A673 (cell line): ENCODE results near the gene HECW1. TPM values are rescaled to one million over a fixed set of nuclear protein-coding genes. Genes with fewer than 3 reads are reported as not detected.

ENCODE experiments used
- BruUV-seq: library from RNA; stranded (reverse); fragments of 400-500 nt; replicated peaks from 2 replicates; lab custom pipeline; 2021; lab: Mats Ljungman, UMichigan
- CTCF ChIA-PET: fragments of 300-600 bp; sonication (Branson Sonifier 250); formaldehyde crosslinking; loops from one replicate; lab custom pipeline; 2022; ENCODE audit warnings: antibody characterized with exemption; lab: Charles Lee
- POLR2A ChIA-PET: fragments of 300-600 bp; sonication (Branson Sonifier 250); formaldehyde crosslinking; loops from one replicate; lab custom pipeline; 2022; ENCODE audit warnings: antibody characterized with exemption; ENCODE audit not compliant: low non-redundant PET; lab: Charles Lee
- DNase-seq: peaks from one replicate; pipeline ENCODE4 v3.0.0-alpha.2; 2015; ENCODE audit warnings: low spot score
- H3K27ac ChIP-seq: fragments of 200-600 bp; sonication (generic); 2 replicates; pipeline ENCODE4 v1.5.1; 2016; ENCODE audit warnings: mixed run types, low read depth, mild to moderate bottlenecking, mixed read lengths, antibody characterized with exemption, low read length; ENCODE audit not compliant: poor library complexity, severe bottlenecking
- H3K27me3 ChIP-seq: fragments of 200-600 bp; sonication (generic); replicated peaks from 2 replicates; pipeline ENCODE4 v1.6.1; 2017; ENCODE audit warnings: mixed run types, low read depth, mild to moderate bottlenecking, mixed read lengths, antibody characterized with exemption, low read length; ENCODE audit not compliant: insufficient read depth, poor library complexity
- H3K36me3 ChIP-seq: fragments of 200-600 bp; sonication (generic); 2 replicates; pipeline ENCODE4 v1.6.1; 2016; ENCODE audit warnings: mixed run types, mild to moderate bottlenecking, mixed read lengths, antibody characterized with exemption, low read length; ENCODE audit not compliant: insufficient read depth, poor library complexity, severe bottlenecking
- H3K4me1 ChIP-seq: fragments of 200-600 bp; sonication (generic); 2 replicates; pipeline ENCODE4 v1.6.1; 2017; ENCODE audit warnings: mixed run types, mild to moderate bottlenecking, mixed read lengths, antibody characterized with exemption, low read length; ENCODE audit not compliant: insufficient read depth, poor library complexity, severe bottlenecking
- H3K4me3 ChIP-seq: fragments of 200-600 bp; sonication (generic); 2 replicates; pipeline ENCODE4 v1.5.1; 2016; ENCODE audit warnings: low read depth, mixed run types, mild to moderate bottlenecking, mixed read lengths, low read length; ENCODE audit not compliant: poor library complexity, severe bottlenecking
- H3K9me3 ChIP-seq: fragments of 200-600 bp; sonication (generic); 2 replicates; pipeline ENCODE4 v1.6.1; 2016; ENCODE audit warnings: mixed run types, low read depth, mild to moderate bottlenecking, mixed read lengths, antibody characterized with exemption, low read length; ENCODE audit not compliant: poor library complexity, severe bottlenecking
- EZH2 ChIP-seq: fragments of 200-600 bp; sonication (generic); IDR thresholded peaks from 2 replicates; pipeline ENCODE4 v1.6.1; 2017; ENCODE audit warnings: borderline replicate concordance, low read depth, mild to moderate bottlenecking, mixed read lengths, antibody characterized with exemption, low read length; ENCODE audit not compliant: poor library complexity, severe bottlenecking
- intact Hi-C: fragments of 100-400 bp; cut with micrococcal nuclease; formaldehyde crosslinking; loops from one replicate; pipeline ENCODE4 v1.10.0; 2022; ENCODE audit not compliant: unreplicated experiment
- total RNA-seq: library from RNA; stranded (reverse); gene quantifications from 2 replicates; pipeline ENCODE4 v1.2.3, GENCODE V29; 2021
- TF ChIP-seq, protein P1 (sequence below): fragments of 300-800, 200-600 bp; sonication (generic); conservative IDR thresholded peaks from 2 replicates; pipeline ENCODE4 v1.5.1; 2017; ENCODE audit warnings: low read depth, mild to moderate bottlenecking, antibody characterized with exemption, low read length, moderate library complexity, mixed read lengths

HECW1 gene
- total RNA-seq, 1 experiment from 2014 or later, result 0.39 TPM

DNA sequence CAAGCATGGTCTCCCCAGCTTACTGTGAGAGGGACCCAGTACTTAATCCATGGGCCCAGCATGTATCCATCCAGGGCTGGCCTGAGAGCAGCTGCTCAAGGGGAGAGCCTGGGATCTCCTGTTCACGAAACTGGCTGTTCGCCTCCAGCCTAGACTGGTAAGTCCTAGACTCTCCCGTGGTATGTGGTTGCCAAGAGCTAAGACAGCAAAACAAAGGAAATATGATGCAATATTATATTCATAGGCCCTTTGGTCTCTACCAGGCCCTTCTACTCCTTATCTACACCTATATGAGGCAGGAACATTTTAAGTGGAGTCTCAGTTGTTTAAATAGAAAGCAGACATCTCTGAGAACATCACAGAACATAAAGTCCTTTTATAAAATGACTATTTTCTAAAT, 441.6 kb downstream of the HECW1 start:
- ChIA-PET POLR2A (no interaction called here), CTCF (no interaction called here)
- no TSS peak for BruUV-seq
- Histone ChIP-seq H3K4me3 (no peak overlapping the region), H3K4me1 (no peaks in the 10 kb centered on the region), H3K27ac (no peak overlapping the region), H3K9me3 (no peaks in the 10 kb centered on the region), H3K36me3 (no peaks in the 10 kb centered on the region), H3K27me3 (no peaks in the 10 kb centered on the region)
- intact Hi-C loops, result no loop called here
- no peak for DNase-seq
- no peak for TF ChIP-seq EZH2
- TF ChIP-seq, protein P1, sequence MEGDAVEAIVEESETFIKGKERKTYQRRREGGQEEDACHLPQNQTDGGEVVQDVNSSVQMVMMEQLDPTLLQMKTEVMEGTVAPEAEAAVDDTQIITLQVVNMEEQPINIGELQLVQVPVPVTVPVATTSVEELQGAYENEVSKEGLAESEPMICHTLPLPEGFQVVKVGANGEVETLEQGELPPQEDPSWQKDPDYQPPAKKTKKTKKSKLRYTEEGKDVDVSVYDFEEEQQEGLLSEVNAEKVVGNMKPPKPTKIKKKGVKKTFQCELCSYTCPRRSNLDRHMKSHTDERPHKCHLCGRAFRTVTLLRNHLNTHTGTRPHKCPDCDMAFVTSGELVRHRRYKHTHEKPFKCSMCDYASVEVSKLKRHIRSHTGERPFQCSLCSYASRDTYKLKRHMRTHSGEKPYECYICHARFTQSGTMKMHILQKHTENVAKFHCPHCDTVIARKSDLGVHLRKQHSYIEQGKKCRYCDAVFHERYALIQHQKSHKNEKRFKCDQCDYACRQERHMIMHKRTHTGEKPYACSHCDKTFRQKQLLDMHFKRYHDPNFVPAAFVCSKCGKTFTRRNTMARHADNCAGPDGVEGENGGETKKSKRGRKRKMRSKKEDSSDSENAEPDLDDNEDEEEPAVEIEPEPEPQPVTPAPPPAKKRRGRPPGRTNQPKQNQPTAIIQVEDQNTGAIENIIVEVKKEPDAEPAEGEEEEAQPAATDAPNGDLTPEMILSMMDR, result no peak

DNA sequence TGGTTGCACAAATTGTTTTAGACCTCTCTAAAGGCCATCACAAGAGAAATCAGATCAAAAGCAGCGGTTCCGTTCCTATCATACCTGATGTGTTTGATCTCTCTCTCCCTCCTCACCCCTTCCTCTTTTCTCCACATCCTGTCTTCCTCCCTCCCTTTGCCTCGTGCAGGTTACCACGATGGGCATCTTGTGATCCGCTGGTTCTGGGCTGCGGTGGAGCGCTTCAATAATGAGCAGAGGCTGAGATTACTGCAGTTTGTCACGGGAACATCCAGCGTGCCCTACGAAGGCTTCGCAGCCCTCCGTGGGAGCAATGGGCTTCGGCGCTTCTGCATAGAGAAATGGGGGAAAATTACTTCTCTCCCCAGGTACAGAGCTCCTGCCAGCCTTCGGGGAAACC, 442.0 kb downstream of the HECW1 start:
- DNase-seq, result no peak
- H3K4me3 ChIP-seq, result no peak overlapping the region
- no peaks in the 10 kb centered on the region for H3K27me3 ChIP-seq
- CTCF ChIA-PET, result no interaction called here
- no peaks in the 10 kb centered on the region for H3K36me3 ChIP-seq
- BruUV-seq, result no TSS peak
- H3K9me3 ChIP-seq, result no peaks in the 10 kb centered on the region
- intact Hi-C loops, result no loop called here
- TF ChIP-seq, protein P1, result no peak
- no peak overlapping the region for H3K27ac ChIP-seq
- POLR2A ChIA-PET, result no interaction called here
- no peaks in the 10 kb centered on the region for H3K4me1 ChIP-seq

- DNase-seq, result no peak
- no TSS peak for BruUV-seq
- Histone ChIP-seq H3K27ac (no peak overlapping the region), H3K27me3 (no peaks in the 10 kb centered on the region), H3K9me3 (no peaks in the 10 kb centered on the region), H3K4me1 (no peaks in the 10 kb centered on the region), H3K36me3 (no peaks in the 10 kb centered on the region), H3K4me3 (no peak overlapping the region)
- TF ChIP-seq EZH2, result no peak
- TF ChIP-seq, protein P1, result no peak
- CTCF ChIA-PET, result interaction anchor here (1.3 kb wide), 1 partner anchor 25 kb away, joined by 3 read pairs; the partner anchor contains the start of gene STK17A
- intact Hi-C loops, result no loop called here
- POLR2A ChIA-PET, result no interaction called here
Measured at GRCh38 chr7:43557831-43558495, 445.5 kb downstream of the HECW1 start.
